Stimulated activated CD4-positive, alpha-beta T cell treated with anti-CD3 and anti-CD28 coated beads, TNF-alpha, amount 100 ng/mL, for 48 hours (primary cell): Measurements from ENCODE around the gene CFAP46.
"Not testable (repeated sequence)": the region's sequence is repeated elsewhere in the genome, so short reads cannot be mapped to it uniquely, and the experiment has no call there.

Source experiments
- DNase-seq, 3 donors: peaks; one replicate each; pipeline ENCODE4 v3.0.0-alpha.2; 2020; ENCODE audit warnings: low read depth in 3 of 3

Gene CFAP46

GRCh38 chr10:132806561-132807003 is 135.8 kb downstream of the CFAP46 start:
- no peak for DNase-seq

GRCh38 chr10:132806110-132806509 is 136.3 kb downstream of the CFAP46 start:
- DNase-seq: no peak

GRCh38 chr10:132805599-132805998 is 136.8 kb downstream of the CFAP46 start:
- no peak for DNase-seq

- no peak for DNase-seq
These were observed 137.5 kb downstream of the CFAP46 start for GRCh38 chr10:132804785-132805426.

GRCh38 chr10:132804287-132804686 is 138.1 kb downstream of the CFAP46 start:
- DNase-seq: no peak

- no peak for DNase-seq
These were observed 138.8 kb downstream of the CFAP46 start for GRCh38 chr10:132803416-132804210.

GRCh38 chr10:132802694-132803320 is 139.6 kb downstream of the CFAP46 start:
- no peak for DNase-seq

GRCh38 chr10:132802048-132802447 is 140.3 kb downstream of the CFAP46 start:
- DNase-seq: no peak

GRCh38 chr10:132799865-132800264 is 142.5 kb downstream of the CFAP46 start:
- DNase-seq: no peak

GRCh38 chr10:132798876-132799275 is 143.5 kb downstream of the CFAP46 start:
- DNase-seq: no peak

GRCh38 chr10:132798403-132798802 is 144.0 kb downstream of the CFAP46 start:
- DNase-seq: no peak

- not testable (repeated sequence) for DNase-seq
These were observed 144.4 kb downstream of the CFAP46 start for GRCh38 chr10:132797986-132798385.

GRCh38 chr10:132796846-132797245 is 145.5 kb downstream of the CFAP46 start:
- DNase-seq: no peak

GRCh38 chr10:132793871-132794849 is 148.2 kb downstream of the CFAP46 start:
- no peak for DNase-seq

- DNase-seq: no peak
These were observed 149.2 kb downstream of the CFAP46 start for GRCh38 chr10:132793213-132793612.

- DNase-seq: no peak
These were observed 149.6 kb downstream of the CFAP46 start for GRCh38 chr10:132792796-132793195.

GRCh38 chr10:132792099-132792498 is 150.3 kb downstream of the CFAP46 start:
- not testable (repeated sequence) for DNase-seq

- no peak for DNase-seq
These were observed 151.2 kb downstream of the CFAP46 start for GRCh38 chr10:132790934-132791829.

- DNase-seq: no peak
These were observed 151.9 kb downstream of the CFAP46 start for GRCh38 chr10:132790470-132790869.

- DNase-seq: no peak
These were observed 152.7 kb downstream of the CFAP46 start for GRCh38 chr10:132789659-132790148.
